ENCODE data around the gene CCDC85B. TPM values are rescaled to one million over a fixed set of nuclear protein-coding genes. Genes with fewer than 3 reads are reported as not detected.

CCDC85B gene
- total and polyA plus RNA-seq, 4 donors = 4.3 to 12.6 (median 6.9) TPM

DNA sequence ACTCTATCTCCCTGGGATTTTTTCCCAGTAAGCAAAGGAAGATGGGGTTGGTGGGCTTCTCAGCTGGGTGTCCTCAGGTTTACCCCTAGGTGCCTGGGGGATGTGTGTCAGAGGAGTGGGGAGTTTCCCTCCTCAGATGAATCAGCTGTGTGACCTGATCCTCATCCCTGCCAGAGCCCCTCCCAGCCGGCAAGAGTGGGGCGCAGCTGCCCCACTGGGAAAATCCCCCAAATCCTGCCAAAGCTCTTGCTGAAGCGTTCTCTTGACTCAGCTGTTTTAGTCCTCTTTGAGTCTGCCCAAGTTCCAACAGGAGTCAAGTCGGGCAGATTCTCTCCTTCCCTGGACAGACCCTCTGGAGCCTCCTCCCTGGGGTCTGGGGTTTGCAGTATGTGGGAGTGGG, 22.4 kb downstream of the CCDC85B start:
- H3K9me3 ChIP-seq (ENCODE audit: control insufficient read depth in 4 of 4, low read length in 3 of 4) = no peaks in the 10 kb centered on the region
- no peaks in the 10 kb centered on the region for H3K27me3 ChIP-seq (ENCODE audit: control insufficient read depth in 4 of 4, insufficient read depth in 4 of 4, low read length in 3 of 4)
- TF ChIP-seq, protein P1, sequence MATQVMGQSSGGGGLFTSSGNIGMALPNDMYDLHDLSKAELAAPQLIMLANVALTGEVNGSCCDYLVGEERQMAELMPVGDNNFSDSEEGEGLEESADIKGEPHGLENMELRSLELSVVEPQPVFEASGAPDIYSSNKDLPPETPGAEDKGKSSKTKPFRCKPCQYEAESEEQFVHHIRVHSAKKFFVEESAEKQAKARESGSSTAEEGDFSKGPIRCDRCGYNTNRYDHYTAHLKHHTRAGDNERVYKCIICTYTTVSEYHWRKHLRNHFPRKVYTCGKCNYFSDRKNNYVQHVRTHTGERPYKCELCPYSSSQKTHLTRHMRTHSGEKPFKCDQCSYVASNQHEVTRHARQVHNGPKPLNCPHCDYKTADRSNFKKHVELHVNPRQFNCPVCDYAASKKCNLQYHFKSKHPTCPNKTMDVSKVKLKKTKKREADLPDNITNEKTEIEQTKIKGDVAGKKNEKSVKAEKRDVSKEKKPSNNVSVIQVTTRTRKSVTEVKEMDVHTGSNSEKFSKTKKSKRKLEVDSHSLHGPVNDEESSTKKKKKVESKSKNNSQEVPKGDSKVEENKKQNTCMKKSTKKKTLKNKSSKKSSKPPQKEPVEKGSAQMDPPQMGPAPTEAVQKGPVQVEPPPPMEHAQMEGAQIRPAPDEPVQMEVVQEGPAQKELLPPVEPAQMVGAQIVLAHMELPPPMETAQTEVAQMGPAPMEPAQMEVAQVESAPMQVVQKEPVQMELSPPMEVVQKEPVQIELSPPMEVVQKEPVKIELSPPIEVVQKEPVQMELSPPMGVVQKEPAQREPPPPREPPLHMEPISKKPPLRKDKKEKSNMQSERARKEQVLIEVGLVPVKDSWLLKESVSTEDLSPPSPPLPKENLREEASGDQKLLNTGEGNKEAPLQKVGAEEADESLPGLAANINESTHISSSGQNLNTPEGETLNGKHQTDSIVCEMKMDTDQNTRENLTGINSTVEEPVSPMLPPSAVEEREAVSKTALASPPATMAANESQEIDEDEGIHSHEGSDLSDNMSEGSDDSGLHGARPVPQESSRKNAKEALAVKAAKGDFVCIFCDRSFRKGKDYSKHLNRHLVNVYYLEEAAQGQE (IDR thresholded peaks at IDR 0.05) = no peak
- TF ChIP-seq YY1 (IDR thresholded peaks at IDR 0.05) = no peak
- no peak for TF ChIP-seq JUND (IDR thresholded peaks at IDR 0.05)
- no peak for TF ChIP-seq HNF4A (conservative IDR thresholded peaks at IDR 0.05)
- TF ChIP-seq, protein P2, sequence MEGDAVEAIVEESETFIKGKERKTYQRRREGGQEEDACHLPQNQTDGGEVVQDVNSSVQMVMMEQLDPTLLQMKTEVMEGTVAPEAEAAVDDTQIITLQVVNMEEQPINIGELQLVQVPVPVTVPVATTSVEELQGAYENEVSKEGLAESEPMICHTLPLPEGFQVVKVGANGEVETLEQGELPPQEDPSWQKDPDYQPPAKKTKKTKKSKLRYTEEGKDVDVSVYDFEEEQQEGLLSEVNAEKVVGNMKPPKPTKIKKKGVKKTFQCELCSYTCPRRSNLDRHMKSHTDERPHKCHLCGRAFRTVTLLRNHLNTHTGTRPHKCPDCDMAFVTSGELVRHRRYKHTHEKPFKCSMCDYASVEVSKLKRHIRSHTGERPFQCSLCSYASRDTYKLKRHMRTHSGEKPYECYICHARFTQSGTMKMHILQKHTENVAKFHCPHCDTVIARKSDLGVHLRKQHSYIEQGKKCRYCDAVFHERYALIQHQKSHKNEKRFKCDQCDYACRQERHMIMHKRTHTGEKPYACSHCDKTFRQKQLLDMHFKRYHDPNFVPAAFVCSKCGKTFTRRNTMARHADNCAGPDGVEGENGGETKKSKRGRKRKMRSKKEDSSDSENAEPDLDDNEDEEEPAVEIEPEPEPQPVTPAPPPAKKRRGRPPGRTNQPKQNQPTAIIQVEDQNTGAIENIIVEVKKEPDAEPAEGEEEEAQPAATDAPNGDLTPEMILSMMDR (IDR thresholded peaks at IDR 0.05; ENCODE audit: low read depth, low read length, missing input control) = no peak
- no peak for TF ChIP-seq RXRA (IDR thresholded peaks at IDR 0.05)
- TF ChIP-seq FOXA2 (IDR thresholded peaks at IDR 0.05) = no peak
- no peak for TF ChIP-seq HNF4G (IDR thresholded peaks at IDR 0.05)
- TF ChIP-seq, protein P3, sequence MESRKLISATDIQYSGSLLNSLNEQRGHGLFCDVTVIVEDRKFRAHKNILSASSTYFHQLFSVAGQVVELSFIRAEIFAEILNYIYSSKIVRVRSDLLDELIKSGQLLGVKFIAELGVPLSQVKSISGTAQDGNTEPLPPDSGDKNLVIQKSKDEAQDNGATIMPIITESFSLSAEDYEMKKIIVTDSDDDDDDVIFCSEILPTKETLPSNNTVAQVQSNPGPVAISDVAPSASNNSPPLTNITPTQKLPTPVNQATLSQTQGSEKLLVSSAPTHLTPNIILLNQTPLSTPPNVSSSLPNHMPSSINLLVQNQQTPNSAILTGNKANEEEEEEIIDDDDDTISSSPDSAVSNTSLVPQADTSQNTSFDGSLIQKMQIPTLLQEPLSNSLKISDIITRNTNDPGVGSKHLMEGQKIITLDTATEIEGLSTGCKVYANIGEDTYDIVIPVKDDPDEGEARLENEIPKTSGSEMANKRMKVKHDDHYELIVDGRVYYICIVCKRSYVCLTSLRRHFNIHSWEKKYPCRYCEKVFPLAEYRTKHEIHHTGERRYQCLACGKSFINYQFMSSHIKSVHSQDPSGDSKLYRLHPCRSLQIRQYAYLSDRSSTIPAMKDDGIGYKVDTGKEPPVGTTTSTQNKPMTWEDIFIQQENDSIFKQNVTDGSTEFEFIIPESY (IDR thresholded peaks at IDR 0.05) = no peak
- TF ChIP-seq FOXA1 (IDR thresholded peaks at IDR 0.05) = no peak
- no peak for TF ChIP-seq RAD21 (IDR thresholded peaks at IDR 0.05)
- no peak for TF ChIP-seq NR2F2 (IDR thresholded peaks at IDR 0.05)
- TF ChIP-seq, protein P4, sequence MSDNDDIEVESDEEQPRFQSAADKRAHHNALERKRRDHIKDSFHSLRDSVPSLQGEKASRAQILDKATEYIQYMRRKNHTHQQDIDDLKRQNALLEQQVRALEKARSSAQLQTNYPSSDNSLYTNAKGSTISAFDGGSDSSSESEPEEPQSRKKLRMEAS (IDR thresholded peaks at IDR 0.05) = no peak
- no peak for DNase-seq (ENCODE audit: low spot score)
- no peak overlapping the region for H3K4me3 ChIP-seq (ENCODE audit: low read depth in 1 of 3, low read length in 3 of 3)
- H3K36me3 ChIP-seq (ENCODE audit: control insufficient read depth in 4 of 4, insufficient read depth in 3 of 4, low read depth in 1 of 4, low read length in 3 of 4) = no peaks in the 10 kb centered on the region
- 63% methylated on average over 4 of the region's 4 CpGs for whole genome bisulfite sequencing
- H3K27ac ChIP-seq (ENCODE audit: low read depth in 1 of 2, low read length in 2 of 2) = no peak overlapping the region
- peaks cover 3 to 17% (median 7%) of the 10 kb centered on the region in 4 donors for H3K4me1 ChIP-seq (ENCODE audit: control insufficient read depth in 4 of 4, insufficient read depth in 4 of 4, low read length in 3 of 4)
- no peak overlapping the region for H3K9ac ChIP-seq (ENCODE audit: low read depth in 1 of 2, low read length in 2 of 2)

DNA sequence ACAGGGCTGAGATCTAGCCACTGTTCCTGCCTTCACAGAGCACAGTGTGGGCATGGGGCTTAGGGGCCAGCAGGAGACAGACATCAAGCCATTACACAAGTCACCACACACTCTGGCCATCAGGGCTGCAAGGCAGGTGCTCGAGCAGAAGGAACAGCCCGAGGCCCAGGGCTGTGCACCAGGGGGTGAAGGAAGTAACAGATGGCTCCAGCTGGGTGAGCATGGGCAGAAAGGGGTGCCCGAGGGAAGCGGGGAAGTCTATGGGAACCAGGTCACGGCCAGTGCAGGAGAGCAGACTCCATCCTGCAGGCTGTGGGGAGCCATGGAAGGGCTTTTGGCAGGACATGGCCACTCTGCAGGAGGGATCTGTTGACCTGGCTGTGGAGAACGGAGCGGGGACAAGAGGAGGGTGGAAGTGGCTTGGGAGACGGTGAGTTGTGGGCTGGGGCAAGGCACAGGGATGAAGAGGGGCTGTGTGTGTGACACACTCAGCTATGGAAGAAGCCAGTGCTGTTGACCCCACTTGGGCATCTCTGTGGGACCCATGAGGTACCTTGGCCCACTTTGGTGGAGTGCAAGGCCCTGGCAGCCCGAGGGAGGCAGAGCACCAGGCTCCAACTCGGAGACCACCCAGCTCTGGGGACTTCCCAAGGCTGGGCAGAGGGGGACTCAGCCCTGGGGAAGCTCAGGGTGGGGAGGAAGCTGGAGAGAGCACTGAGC, 24.8 kb downstream of the CCDC85B start:
- 74% methylated on average over 10 of the region's 10 CpGs for WGBS
- H3K4me3 ChIP-seq (ENCODE audit: low read depth in 1 of 3, low read length in 3 of 3) = no peak overlapping the region
- TF ChIP-seq RXRA (IDR thresholded peaks at IDR 0.05) (no peak), RAD21 (IDR thresholded peaks at IDR 0.05) (no peak)
- TF ChIP-seq, protein P5, sequence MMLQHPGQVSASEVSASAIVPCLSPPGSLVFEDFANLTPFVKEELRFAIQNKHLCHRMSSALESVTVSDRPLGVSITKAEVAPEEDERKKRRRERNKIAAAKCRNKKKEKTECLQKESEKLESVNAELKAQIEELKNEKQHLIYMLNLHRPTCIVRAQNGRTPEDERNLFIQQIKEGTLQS (IDR thresholded peaks at IDR 0.05) = no peak
- TF ChIP-seq, protein P2 (IDR thresholded peaks at IDR 0.05; ENCODE audit: low read depth, low read length, missing input control) = no peak
- no peaks in the 10 kb centered on the region for H3K27me3 ChIP-seq (ENCODE audit: control insufficient read depth in 4 of 4, insufficient read depth in 4 of 4, low read length in 3 of 4)
- no peak overlapping the region for H3K9ac ChIP-seq (ENCODE audit: low read depth in 1 of 2, low read length in 2 of 2)
- no peaks in the 10 kb centered on the region for H3K36me3 ChIP-seq (ENCODE audit: control insufficient read depth in 4 of 4, insufficient read depth in 3 of 4, low read depth in 1 of 4, low read length in 3 of 4)
- no peaks in the 10 kb centered on the region for H3K9me3 ChIP-seq (ENCODE audit: control insufficient read depth in 4 of 4, low read length in 3 of 4)
- no peak for DNase-seq (ENCODE audit: low spot score)
- H3K4me1 ChIP-seq (ENCODE audit: control insufficient read depth in 4 of 4, insufficient read depth in 4 of 4, low read length in 3 of 4) = peaks cover 7 to 29% (median 16%) of the 10 kb centered on the region in 4 donors
- H3K27ac ChIP-seq (ENCODE audit: low read depth in 1 of 2, low read length in 2 of 2) = peak overlapping the region; percentile 37 to 60
